ENCODE data around the gene EFNA1.

DNA sequence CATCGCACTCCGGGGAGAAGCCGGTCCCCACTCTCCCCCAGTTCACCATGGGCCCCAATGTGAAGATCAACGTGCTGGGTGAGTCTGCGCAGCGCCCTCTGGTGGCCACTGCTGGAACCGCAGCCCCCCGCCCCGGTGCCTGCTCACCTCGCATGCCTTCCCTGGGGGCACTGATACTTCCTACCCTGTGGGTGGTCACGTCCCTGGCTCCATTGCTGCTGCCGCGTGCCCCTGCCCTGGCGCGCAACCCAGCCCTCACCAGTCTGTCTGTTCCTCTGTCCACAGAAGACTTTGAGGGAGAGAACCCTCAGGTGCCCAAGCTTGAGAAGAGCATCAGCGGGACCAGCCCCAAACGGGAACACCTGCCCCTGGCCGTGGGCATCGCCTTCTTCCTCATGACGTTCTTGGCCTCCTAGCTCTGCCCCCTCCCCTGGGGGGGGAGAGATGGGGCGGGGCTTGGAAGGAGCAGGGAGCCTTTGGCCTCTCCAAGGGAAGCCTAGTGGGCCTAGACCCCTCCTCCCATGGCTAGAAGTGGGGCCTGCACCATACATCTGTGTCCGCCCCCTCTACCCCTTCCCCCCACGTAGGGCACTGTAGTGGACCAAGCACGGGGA is 41.4 kb upstream of the EFNA1 start:
- TF ChIP-seq, protein P1, sequence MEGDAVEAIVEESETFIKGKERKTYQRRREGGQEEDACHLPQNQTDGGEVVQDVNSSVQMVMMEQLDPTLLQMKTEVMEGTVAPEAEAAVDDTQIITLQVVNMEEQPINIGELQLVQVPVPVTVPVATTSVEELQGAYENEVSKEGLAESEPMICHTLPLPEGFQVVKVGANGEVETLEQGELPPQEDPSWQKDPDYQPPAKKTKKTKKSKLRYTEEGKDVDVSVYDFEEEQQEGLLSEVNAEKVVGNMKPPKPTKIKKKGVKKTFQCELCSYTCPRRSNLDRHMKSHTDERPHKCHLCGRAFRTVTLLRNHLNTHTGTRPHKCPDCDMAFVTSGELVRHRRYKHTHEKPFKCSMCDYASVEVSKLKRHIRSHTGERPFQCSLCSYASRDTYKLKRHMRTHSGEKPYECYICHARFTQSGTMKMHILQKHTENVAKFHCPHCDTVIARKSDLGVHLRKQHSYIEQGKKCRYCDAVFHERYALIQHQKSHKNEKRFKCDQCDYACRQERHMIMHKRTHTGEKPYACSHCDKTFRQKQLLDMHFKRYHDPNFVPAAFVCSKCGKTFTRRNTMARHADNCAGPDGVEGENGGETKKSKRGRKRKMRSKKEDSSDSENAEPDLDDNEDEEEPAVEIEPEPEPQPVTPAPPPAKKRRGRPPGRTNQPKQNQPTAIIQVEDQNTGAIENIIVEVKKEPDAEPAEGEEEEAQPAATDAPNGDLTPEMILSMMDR (IDR thresholded peaks at IDR 0.05; ENCODE audit: borderline replicate concordance, extremely low read depth, low read length, poor library complexity, severe bottlenecking), result peak; percentile 99
- TF ChIP-seq EZH2 (IDR thresholded peaks at IDR 0.05; ENCODE audit: borderline replicate concordance, low read depth, low read length, severe bottlenecking), result no peak

All from DND-41 (cell line).